ENCODE measurements around the gene CACTIN. TPM values are rescaled to one million over a fixed set of nuclear protein-coding genes. Genes with fewer than 3 reads are reported as not detected.
"Not testable (repeated sequence)": the region's sequence is repeated elsewhere in the genome, so short reads cannot be mapped to it uniquely, and the experiment has no call there.

CACTIN gene
- total RNA-seq, 1 donor from 2014 or later, result 30.8 TPM

- DNase-seq, result no peak
Observed at GRCh38 chr19:3585301-3586126, 41.1 kb downstream of the CACTIN start, which contains the start of gene GIPC3. Gene GIPC3, plus strand, starts transcription at chr19:3585478. Its CDS starts 120 bp downstream, at chr19:3585598.

GRCh38 chr19:3584036-3584802, 42.4 kb downstream of the CACTIN start:
- DNase-seq, result not testable (repeated sequence)

- DNase-seq, result not testable (repeated sequence)
Observed at GRCh38 chr19:3581792-3582191, 44.8 kb downstream of the CACTIN start.

- DNase-seq, result peak; percentile 76
Observed at GRCh38 chr19:3580156-3580934, 46.2 kb downstream of the CACTIN start.

DNA sequence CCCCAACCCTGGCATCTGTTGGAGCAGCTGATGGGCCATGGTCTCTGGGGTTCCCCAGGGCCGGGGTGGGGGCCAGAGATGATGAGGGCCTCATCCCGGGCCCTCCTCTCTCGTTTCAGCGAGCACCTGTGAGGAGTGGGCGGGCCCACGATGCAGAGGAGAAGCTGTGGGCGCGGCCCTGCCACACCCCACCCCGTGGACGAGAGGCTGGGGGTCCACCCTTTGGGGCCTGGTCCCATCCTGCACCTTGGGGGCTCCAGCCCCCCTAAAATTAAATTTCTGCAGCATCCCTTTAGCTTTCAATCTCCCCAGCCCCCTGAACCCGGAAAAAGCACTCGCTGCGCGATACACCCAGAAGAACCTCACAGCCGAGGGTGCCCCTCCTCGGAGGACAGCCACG, 48.2 kb downstream of the CACTIN start:
- DNase-seq, result no peak

GRCh38 chr19:3577723-3578344, 48.8 kb downstream of the CACTIN start:
- no peak for DNase-seq

GRCh38 chr19:3576696-3577443, 49.7 kb downstream of the CACTIN start:
- peak; percentile 65 for DNase-seq

- no peak for DNase-seq
Observed at GRCh38 chr19:3575949-3576673, 50.5 kb downstream of the CACTIN start.

GRCh38 chr19:3575260-3575741, 51.3 kb downstream of the CACTIN start:
- DNase-seq, result peak; percentile 50

DNA sequence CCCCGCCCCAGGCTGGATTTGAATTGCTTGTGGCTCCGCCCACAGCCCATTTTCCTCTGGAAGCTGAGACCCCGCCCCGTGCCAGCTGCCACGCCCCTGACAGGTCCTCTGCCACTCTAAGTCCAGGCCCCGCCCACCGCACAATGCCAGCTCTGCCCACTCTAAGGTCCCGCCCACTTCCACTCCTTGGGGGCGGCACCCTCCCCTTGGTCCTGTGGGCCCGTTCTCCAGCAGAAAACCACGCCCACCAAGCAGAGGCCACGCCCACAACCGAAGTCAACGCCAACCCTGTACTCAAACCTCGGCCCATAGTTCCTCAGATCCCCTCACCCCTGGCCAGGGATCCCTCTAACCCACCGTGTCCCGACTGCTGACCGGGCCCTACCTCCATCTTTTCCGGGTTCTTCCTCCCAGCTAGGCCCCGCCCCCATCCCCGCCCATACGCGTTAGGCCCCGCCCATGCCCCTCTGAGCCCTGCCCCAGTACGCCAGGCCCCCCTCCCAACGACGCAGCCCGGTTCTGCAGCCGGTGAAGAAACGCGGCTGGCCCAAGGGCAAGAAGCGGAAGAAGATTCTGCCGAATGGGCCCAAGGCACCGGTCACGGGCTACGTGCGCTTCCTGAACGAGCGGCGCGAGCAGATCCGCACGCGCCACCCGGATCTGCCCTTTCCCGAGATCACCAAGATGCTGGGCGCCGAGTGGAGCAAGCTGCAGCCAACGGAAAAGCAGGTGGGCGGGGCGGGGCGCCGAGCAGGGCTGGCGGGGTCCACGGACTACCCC, 52.5 kb downstream of the CACTIN start:
- DNase-seq, result peak; percentile 99

DNA sequence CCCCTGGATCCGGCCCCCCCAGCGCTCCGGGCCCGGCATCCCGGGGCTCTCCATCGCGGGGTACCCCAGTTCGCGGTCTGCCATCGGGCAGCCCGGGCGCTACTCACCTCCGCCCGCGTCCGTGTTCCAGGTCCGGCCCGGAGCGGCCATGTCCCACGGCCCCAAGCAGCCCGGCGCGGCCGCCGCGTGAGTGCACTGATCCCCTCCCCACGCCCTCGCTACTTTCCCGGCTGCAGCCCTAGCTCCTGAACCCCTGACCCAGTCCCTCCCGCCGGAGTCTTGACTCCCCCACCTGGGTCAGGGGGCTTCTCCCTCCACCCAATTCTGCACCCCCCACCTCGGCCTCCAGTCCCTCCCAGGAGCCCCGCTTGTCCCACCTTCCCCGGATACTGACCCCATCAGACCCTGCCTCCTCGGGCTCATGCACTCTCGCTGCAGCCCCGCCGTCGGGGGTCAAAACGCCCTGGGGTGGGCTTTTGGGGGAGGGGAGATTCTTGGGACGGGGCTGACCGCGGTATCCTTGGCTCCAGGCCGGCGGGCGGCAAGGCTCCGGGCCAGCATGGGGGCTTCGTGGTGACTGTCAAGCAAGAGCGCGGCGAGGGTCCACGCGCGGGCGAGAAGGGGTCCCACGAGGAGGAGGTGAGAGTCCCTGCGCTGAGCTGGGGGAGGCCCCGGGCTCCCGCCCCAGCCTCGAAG, 53.3 kb downstream of the CACTIN start:
- no peak for DNase-seq

DNA sequence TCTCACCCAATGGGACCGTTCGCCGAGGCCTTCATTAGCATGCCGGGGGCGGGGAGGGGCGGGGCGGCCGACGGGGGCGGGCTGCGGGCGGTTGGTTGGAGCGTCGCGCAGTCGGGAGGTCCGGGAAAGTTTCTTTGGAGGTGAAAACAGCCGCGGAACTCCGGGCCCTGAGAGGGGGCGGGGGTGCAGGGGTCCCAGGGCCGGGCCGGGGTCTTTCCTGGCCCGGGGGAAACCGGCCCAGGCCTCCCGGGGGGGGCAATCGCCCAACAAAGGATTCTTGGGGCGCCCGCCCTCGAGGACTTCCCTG, 53.8 kb downstream of the CACTIN start, which contains the start of gene HMG20B:
Gene HMG20B, plus strand, starts transcription at position 90 of the 307 bp plus-strand sequence. CDS start 366 bp downstream, outside the sequence.
- DNase-seq, result no peak

GRCh38 chr19:3572132-3572854, 54.3 kb downstream of the CACTIN start:
- peak; percentile 100 for DNase-seq

DNA sequence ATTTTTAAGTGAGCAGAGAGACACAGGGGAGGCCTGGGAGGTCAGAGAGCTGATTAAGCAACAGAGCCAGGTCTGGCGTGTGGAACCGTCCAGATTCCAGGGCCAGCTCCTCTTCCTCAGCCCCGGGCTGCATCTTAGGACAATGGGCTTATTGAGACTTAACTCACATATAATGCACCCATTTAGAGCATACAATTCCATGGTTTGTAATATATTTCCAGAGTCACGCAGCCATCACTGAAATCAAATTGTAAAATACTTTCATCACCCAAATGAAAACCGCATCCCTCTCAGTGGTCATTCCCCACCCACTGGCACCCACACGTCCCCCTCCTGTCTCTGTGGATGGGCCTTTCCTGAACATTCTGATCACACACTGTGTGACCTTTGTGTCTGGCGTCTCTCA, 56.0 kb downstream of the CACTIN start:
- DNase-seq, result no peak

- DNase-seq, result not testable (repeated sequence)
Observed at GRCh38 chr19:3570042-3570441, 56.5 kb downstream of the CACTIN start.

- no peak for DNase-seq
Observed at GRCh38 chr19:3565139-3565538, 61.5 kb downstream of the CACTIN start.

DNA sequence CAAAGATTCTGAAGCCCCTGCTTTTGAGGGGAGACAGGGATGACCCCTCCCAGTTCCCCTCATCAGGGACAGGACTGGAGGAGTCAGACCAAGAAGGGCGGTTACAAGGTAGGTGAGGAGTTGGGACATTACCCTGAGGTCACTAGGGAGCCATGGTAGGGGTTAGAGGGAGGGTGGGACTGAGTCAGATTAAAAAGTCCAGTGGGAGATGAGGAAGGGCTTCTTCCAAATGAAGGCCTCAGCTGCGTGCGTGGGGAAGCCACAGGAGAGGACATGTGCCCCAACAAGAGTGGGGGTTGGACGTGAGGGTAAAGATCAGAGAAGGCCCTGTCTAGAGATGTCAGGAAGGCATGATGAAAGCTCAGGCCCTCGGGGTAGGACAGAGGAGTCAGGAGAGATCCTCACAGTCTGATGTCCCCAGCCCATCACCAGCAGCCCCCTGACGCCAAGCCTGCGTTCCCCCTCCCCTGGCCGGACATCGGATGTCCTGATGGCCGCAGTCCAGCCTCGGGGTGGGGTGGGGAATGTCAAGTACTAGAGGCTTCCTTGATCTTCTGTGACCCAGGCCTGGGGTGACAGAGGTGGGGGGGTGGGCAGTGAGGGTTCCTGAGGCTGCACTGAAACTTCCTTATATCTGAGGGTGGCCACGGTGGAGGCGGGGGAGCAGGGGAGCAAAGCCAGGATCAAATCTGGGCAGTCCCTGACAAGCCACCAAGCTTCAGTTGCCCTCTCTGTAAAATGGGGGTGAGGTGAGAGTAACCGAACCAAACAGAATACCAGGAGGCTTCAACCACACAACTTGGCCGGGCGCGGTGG, 62.7 kb downstream of the CACTIN start:
- DNase-seq, result no peak

All from dermis blood vessel endothelial cell (primary cell).